Measurements from ENCODE around the gene TMPRSS2. TPM values are rescaled to one million over a fixed set of nuclear protein-coding genes. Genes with fewer than 3 reads are reported as not detected.

The TMPRSS2 gene
- total RNA-seq, 1 donor from 2014 or later, result 0.99 TPM

- H3K9ac ChIP-seq, result no peak overlapping the region
- H3F3A ChIP-seq (ENCODE audit: low read depth), result no peaks in the 10 kb centered on the region
- no peak overlapping the region for H3K4me3 ChIP-seq
- no peak for DNase-seq (ENCODE audit: low spot score)
- peaks cover 5% of the 10 kb centered on the region for H3K27me3 Mint-ChIP-seq (ENCODE audit: insufficient read depth, low read depth)
- H4K20me1 ChIP-seq (ENCODE audit: low read depth), result no peaks in the 10 kb centered on the region
- no peak overlapping the region for H3K4me3 Mint-ChIP-seq
- H3K79me2 ChIP-seq (ENCODE audit: low read depth), result peaks cover 3% of the 10 kb centered on the region
- H3K4me2 ChIP-seq, result no peak overlapping the region
- no peaks in the 10 kb centered on the region for H3K9me3 Mint-ChIP-seq
- no peak overlapping the region for H2AFZ ChIP-seq (replicated peaks)
- H3K27ac Mint-ChIP-seq, result no peak overlapping the region
- H3K36me3 ChIP-seq, result no peaks in the 10 kb centered on the region
- no peaks in the 10 kb centered on the region for H3K4me1 ChIP-seq
- H3K9me3 ChIP-seq (ENCODE audit: low read depth), result no peaks in the 10 kb centered on the region
- H3K27ac ChIP-seq, result no peak overlapping the region
- H3K4me1 Mint-ChIP-seq, result no peaks in the 10 kb centered on the region
- no peak for TF ChIP-seq CTCF (IDR thresholded peaks at IDR 0.05)
- no peaks in the 10 kb centered on the region for H3K36me3 Mint-ChIP-seq
- no peaks in the 10 kb centered on the region for H3K27me3 ChIP-seq
Measured at GRCh38 chr21:41497008-41497407, 10.9 kb downstream of the TMPRSS2 start.

GRCh38 chr21:41494242-41494641, 13.7 kb downstream of the TMPRSS2 start:
- Histone ChIP-seq H2AFZ (replicated peaks) (no peak overlapping the region), H3K4me1 (no peaks in the 10 kb centered on the region), H3K9me3 (ENCODE audit: low read depth) (no peaks in the 10 kb centered on the region), H3K79me2 (ENCODE audit: low read depth) (no peaks in the 10 kb centered on the region), H3K9ac (no peak overlapping the region), H3K4me2 (no peak overlapping the region), H3K27ac (no peak overlapping the region), H3F3A (ENCODE audit: low read depth) (no peaks in the 10 kb centered on the region), H3K4me3 (no peak overlapping the region), H4K20me1 (ENCODE audit: low read depth) (no peaks in the 10 kb centered on the region), H3K36me3 (no peaks in the 10 kb centered on the region), H3K27me3 (no peaks in the 10 kb centered on the region)
- no peaks in the 10 kb centered on the region for H3K36me3 Mint-ChIP-seq
- no peak overlapping the region for H3K27ac Mint-ChIP-seq
- no peaks in the 10 kb centered on the region for H3K4me1 Mint-ChIP-seq
- no peak overlapping the region for H3K4me3 Mint-ChIP-seq
- peaks cover 3% of the 10 kb centered on the region for H3K27me3 Mint-ChIP-seq (ENCODE audit: insufficient read depth, low read depth)
- no peaks in the 10 kb centered on the region for H3K9me3 Mint-ChIP-seq
- DNase-seq (ENCODE audit: low spot score), result no peak
- TF ChIP-seq EZH2 (IDR thresholded peaks at IDR 0.05) (no peak), CTCF (IDR thresholded peaks at IDR 0.05) (no peak), EZH2phosphoT487 (IDR thresholded peaks at IDR 0.05) (no peak)

- Histone ChIP-seq H3K27ac (no peak overlapping the region), H3K9me3 (ENCODE audit: low read depth) (no peaks in the 10 kb centered on the region), H2AFZ (replicated peaks) (no peak overlapping the region), H3K27me3 (no peaks in the 10 kb centered on the region), H3K4me2 (no peak overlapping the region), H3K4me3 (no peak overlapping the region), H3K9ac (no peak overlapping the region), H3K79me2 (ENCODE audit: low read depth) (no peaks in the 10 kb centered on the region), H3K36me3 (no peaks in the 10 kb centered on the region), H3K4me1 (no peaks in the 10 kb centered on the region), H4K20me1 (ENCODE audit: low read depth) (no peaks in the 10 kb centered on the region), H3F3A (ENCODE audit: low read depth) (no peaks in the 10 kb centered on the region)
- peaks cover 9% of the 10 kb centered on the region for H3K4me1 Mint-ChIP-seq
- no peaks in the 10 kb centered on the region for H3K9me3 Mint-ChIP-seq
- no peak for TF ChIP-seq EZH2phosphoT487 (IDR thresholded peaks at IDR 0.05)
- TF ChIP-seq EZH2 (IDR thresholded peaks at IDR 0.05), result no peak
- TF ChIP-seq CTCF (IDR thresholded peaks at IDR 0.05), result no peak
- no peak for DNase-seq (ENCODE audit: low spot score)
- H3K27me3 Mint-ChIP-seq (ENCODE audit: insufficient read depth, low read depth), result peaks cover 4% of the 10 kb centered on the region
- no peak overlapping the region for H3K4me3 Mint-ChIP-seq
- no peaks in the 10 kb centered on the region for H3K36me3 Mint-ChIP-seq
- no peak overlapping the region for H3K27ac Mint-ChIP-seq
Measured at GRCh38 chr21:41491412-41491811, 16.5 kb downstream of the TMPRSS2 start.

GRCh38 chr21:41490330-41490729, 17.6 kb downstream of the TMPRSS2 start:
- H3K4me1 Mint-ChIP-seq, result peaks cover 10% of the 10 kb centered on the region
- DNase-seq (ENCODE audit: low spot score), result no peak
- no peaks in the 10 kb centered on the region for H3K27me3 ChIP-seq

More at GRCh38 chr21:41490330-41490729, 17.6 kb downstream of the TMPRSS2 start:
- H3K36me3 ChIP-seq, result no peaks in the 10 kb centered on the region
- no peak overlapping the region for H3K4me2 ChIP-seq
- no peaks in the 10 kb centered on the region for H3F3A ChIP-seq (ENCODE audit: low read depth)
- no peak overlapping the region for H2AFZ ChIP-seq (replicated peaks)
- no peak overlapping the region for H3K4me3 ChIP-seq
- Mint-ChIP-seq H3K27ac (no peak overlapping the region), H3K9me3 (no peaks in the 10 kb centered on the region), H3K4me3 (no peak overlapping the region), H3K27me3 (ENCODE audit: insufficient read depth, low read depth) (peaks cover 4% of the 10 kb centered on the region), H3K36me3 (no peaks in the 10 kb centered on the region)
- TF ChIP-seq CTCF (IDR thresholded peaks at IDR 0.05) (no peak), EZH2 (IDR thresholded peaks at IDR 0.05) (no peak), EZH2phosphoT487 (IDR thresholded peaks at IDR 0.05) (no peak)
- no peak overlapping the region for H3K27ac ChIP-seq
- H3K79me2 ChIP-seq (ENCODE audit: low read depth), result no peaks in the 10 kb centered on the region
- H3K9ac ChIP-seq, result no peak overlapping the region
- no peaks in the 10 kb centered on the region for H3K4me1 ChIP-seq
- no peaks in the 10 kb centered on the region for H3K9me3 ChIP-seq (ENCODE audit: low read depth)
- H4K20me1 ChIP-seq (ENCODE audit: low read depth), result no peaks in the 10 kb centered on the region
